DOHH2 (cell line): ENCODE measurements around the gene DLGAP1.

Experiments
- EZH2phosphoT487 ChIP-seq: fragments of 200-600 bp; sonication (generic); IDR thresholded peaks from 2 replicates; pipeline ENCODE4 v1.6.1; 2017; ENCODE audit warnings: borderline replicate concordance, mild to moderate bottlenecking, antibody characterized with exemption, low read length, moderate library complexity, mixed read lengths
- TF ChIP-seq, protein P1 (sequence below): fragments of 200-600 bp; sonication (generic); IDR thresholded peaks from one replicate; pipeline ENCODE4 v1.5.1; 2014; ENCODE audit warnings: antibody characterized with exemption, mild to moderate bottlenecking, low read depth, low read length; ENCODE audit not compliant: poor library complexity, severe bottlenecking

DNA sequence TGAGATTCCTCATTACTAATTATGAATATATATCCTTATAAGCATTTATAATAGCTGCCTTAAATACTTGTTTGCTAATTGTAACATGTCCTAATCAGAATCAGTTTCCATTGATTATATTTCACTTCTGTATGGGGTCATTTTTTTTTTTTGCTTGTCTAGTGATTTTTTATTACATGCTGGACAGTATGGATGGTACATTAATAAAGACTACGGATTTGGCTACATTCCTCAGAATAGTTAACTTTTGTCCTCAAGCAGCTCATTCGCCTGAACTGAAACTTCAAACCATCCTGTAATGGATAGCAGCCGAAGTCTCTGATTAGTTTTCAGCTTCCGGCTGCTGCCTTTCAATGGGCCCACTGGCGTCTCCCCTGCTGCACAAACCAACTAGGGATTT lies 993.4 kb downstream of the DLGAP1 start:
- TF ChIP-seq, protein P1, sequence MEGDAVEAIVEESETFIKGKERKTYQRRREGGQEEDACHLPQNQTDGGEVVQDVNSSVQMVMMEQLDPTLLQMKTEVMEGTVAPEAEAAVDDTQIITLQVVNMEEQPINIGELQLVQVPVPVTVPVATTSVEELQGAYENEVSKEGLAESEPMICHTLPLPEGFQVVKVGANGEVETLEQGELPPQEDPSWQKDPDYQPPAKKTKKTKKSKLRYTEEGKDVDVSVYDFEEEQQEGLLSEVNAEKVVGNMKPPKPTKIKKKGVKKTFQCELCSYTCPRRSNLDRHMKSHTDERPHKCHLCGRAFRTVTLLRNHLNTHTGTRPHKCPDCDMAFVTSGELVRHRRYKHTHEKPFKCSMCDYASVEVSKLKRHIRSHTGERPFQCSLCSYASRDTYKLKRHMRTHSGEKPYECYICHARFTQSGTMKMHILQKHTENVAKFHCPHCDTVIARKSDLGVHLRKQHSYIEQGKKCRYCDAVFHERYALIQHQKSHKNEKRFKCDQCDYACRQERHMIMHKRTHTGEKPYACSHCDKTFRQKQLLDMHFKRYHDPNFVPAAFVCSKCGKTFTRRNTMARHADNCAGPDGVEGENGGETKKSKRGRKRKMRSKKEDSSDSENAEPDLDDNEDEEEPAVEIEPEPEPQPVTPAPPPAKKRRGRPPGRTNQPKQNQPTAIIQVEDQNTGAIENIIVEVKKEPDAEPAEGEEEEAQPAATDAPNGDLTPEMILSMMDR = no peak
- no peak for TF ChIP-seq EZH2phosphoT487
